ENCODE data around the gene TTC12. TPM values are rescaled to one million over a fixed set of nuclear protein-coding genes. Genes with fewer than 3 reads are reported as not detected.

TTC12 gene
- total RNA-seq, 2 donors from 2014 or later = 19.5 to 26.7 TPM

DNA sequence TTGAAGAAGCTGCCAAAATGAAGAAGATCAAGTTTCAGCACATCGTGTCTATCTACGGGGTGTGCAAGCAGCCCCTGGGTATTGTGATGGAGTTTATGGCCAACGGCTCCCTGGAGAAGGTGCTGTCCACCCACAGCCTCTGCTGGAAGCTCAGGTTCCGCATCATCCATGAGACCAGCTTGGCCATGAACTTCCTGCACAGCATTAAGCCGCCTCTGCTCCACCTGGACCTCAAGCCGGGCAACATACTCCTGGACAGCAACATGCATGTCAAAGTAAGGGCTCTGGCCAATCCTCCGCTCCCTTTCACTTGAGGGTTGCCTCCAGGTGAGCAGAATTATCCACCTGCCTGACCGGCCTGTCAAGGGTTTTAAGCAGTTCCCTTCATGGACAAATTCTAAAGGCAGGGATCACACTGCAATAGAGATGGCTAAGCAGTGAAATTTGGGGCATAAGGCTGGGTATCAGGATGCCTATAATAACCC is 79.2 kb downstream of the TTC12 start:
- no peak overlapping the region for H3K4me3 ChIP-seq (ENCODE audit: low read length)
- H3K4me1 ChIP-seq (ENCODE audit: control insufficient read depth, insufficient read depth, low read length) = no peaks in the 10 kb centered on the region
- Mint-ChIP-seq H3K4me1 (no peaks in the 10 kb centered on the region), H3K27me3 (ENCODE audit: insufficient read depth) (peaks cover 20% of the 10 kb centered on the region), H3K27ac (no peak overlapping the region), H3K9me3 (no peaks in the 10 kb centered on the region), H3K4me3 (no peak overlapping the region), H3K36me3 (ENCODE audit: low read depth) (no peaks in the 10 kb centered on the region)
- WGBS, 2 experiments (ENCODE audit: insufficient coverage in 1 of 2, insufficient read length in 1 of 2) = 83 to 88% methylated on average over 8 of the region's 8 CpGs
- H3K9ac ChIP-seq (ENCODE audit: extremely low read depth, low read length, poor library complexity, severe bottlenecking) = no peak overlapping the region
- H3K9me3 ChIP-seq (ENCODE audit: control insufficient read depth, low read length) = no peaks in the 10 kb centered on the region
- TF ChIP-seq, protein P1, sequence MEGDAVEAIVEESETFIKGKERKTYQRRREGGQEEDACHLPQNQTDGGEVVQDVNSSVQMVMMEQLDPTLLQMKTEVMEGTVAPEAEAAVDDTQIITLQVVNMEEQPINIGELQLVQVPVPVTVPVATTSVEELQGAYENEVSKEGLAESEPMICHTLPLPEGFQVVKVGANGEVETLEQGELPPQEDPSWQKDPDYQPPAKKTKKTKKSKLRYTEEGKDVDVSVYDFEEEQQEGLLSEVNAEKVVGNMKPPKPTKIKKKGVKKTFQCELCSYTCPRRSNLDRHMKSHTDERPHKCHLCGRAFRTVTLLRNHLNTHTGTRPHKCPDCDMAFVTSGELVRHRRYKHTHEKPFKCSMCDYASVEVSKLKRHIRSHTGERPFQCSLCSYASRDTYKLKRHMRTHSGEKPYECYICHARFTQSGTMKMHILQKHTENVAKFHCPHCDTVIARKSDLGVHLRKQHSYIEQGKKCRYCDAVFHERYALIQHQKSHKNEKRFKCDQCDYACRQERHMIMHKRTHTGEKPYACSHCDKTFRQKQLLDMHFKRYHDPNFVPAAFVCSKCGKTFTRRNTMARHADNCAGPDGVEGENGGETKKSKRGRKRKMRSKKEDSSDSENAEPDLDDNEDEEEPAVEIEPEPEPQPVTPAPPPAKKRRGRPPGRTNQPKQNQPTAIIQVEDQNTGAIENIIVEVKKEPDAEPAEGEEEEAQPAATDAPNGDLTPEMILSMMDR (conservative IDR thresholded peaks at IDR 0.05) = no peak
- no peak for DNase-seq
- peaks cover 46% of the 10 kb centered on the region for H3K27me3 ChIP-seq (ENCODE audit: control insufficient read depth, insufficient read depth, low read length, poor library complexity, severe bottlenecking)
- H3K27ac ChIP-seq (ENCODE audit: low read depth, low read length) = no peak overlapping the region
- H3K36me3 ChIP-seq (ENCODE audit: control insufficient read depth, insufficient read depth, low read length) = no peaks in the 10 kb centered on the region

DNA sequence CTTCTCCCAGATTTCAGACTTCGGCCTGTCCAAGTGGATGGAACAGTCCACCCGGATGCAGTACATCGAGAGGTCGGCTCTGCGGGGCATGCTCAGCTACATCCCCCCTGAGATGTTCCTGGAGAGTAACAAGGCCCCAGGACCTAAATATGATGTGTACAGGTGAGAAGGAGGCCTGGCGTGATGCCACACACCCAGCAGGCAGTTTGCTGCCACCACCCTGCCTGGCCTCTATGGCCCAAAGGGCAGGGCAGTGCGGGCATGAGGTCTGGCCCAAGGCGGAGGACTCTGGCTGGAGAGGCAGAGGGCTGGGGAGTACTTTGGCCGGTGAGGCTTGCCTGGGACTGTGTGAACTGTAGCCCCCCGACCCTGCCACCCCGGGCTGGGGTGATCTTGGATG is 80.5 kb downstream of the TTC12 start:
- no peaks in the 10 kb centered on the region for H3K4me1 ChIP-seq (ENCODE audit: control insufficient read depth, insufficient read depth, low read length)
- 96 to 100% methylated on average over 6 to 11 of the region's 11 CpGs for WGBS, 2 experiments (ENCODE audit: insufficient coverage in 1 of 2, insufficient read length in 1 of 2)
- H3K4me3 Mint-ChIP-seq = no peak overlapping the region

DNA sequence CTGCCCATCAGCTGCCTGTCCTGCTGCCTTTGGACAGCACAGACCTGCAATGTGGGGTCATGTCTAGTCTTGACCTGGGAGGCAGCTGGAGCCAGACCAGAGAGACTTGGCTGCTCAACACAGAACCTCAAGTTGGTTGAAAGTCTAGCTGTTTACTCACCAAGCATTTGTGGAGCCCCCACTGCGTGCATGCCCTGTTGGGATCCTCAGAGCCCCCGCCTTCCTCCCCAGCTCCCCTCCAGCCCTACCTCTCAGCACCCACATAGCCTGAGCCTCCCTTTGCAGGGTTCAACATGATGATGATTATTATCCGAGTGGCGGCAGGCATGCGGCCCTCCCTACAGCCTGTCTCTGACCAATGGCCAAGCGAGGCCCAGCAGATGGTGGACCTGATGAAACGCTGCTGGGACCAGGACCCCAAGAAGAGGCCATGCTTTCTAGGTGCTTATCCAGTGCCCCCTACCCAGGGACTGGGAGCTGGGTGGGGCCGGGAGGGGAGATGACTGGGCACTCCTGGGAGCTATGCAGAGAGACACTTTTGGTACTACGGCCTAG is 81.5 kb downstream of the TTC12 start:
- H3K4me1 ChIP-seq (ENCODE audit: control insufficient read depth, insufficient read depth, low read length) = no peaks in the 10 kb centered on the region
- no peak overlapping the region for H3K9ac ChIP-seq (ENCODE audit: extremely low read depth, low read length, poor library complexity, severe bottlenecking)
- Mint-ChIP-seq H3K4me3 (no peak overlapping the region), H3K27ac (no peak overlapping the region), H3K27me3 (ENCODE audit: insufficient read depth) (peaks cover 31% of the 10 kb centered on the region), H3K4me1 (no peaks in the 10 kb centered on the region), H3K36me3 (ENCODE audit: low read depth) (no peaks in the 10 kb centered on the region), H3K9me3 (no peaks in the 10 kb centered on the region)
- TF ChIP-seq, protein P1 (conservative IDR thresholded peaks at IDR 0.05) = no peak
- H3K36me3 ChIP-seq (ENCODE audit: control insufficient read depth, insufficient read depth, low read length) = no peaks in the 10 kb centered on the region
- WGBS, 2 experiments (ENCODE audit: insufficient coverage in 1 of 2, insufficient read length in 1 of 2) = 90 to 100% methylated on average over 3 to 9 of the region's 9 CpGs
- H3K4me3 ChIP-seq (ENCODE audit: low read length) = no peak overlapping the region
- DNase-seq = no peak
- peaks cover 46% of the 10 kb centered on the region for H3K27me3 ChIP-seq (ENCODE audit: control insufficient read depth, insufficient read depth, low read length, poor library complexity, severe bottlenecking)
- H3K27ac ChIP-seq (ENCODE audit: low read depth, low read length) = no peak overlapping the region
- no peaks in the 10 kb centered on the region for H3K9me3 ChIP-seq (ENCODE audit: control insufficient read depth, low read length)

More for the DNA sequence above, 80.5 kb downstream of the TTC12 start:
- H3K36me3 ChIP-seq (ENCODE audit: control insufficient read depth, insufficient read depth, low read length) = no peaks in the 10 kb centered on the region
- peaks cover 42% of the 10 kb centered on the region for H3K27me3 ChIP-seq (ENCODE audit: control insufficient read depth, insufficient read depth, low read length, poor library complexity, severe bottlenecking)
- Mint-ChIP-seq H3K4me1 (no peaks in the 10 kb centered on the region), H3K36me3 (ENCODE audit: low read depth) (no peaks in the 10 kb centered on the region), H3K27ac (no peak overlapping the region), H3K27me3 (ENCODE audit: insufficient read depth) (peaks cover 23% of the 10 kb centered on the region), H3K9me3 (no peaks in the 10 kb centered on the region)
- no peak overlapping the region for H3K9ac ChIP-seq (ENCODE audit: extremely low read depth, low read length, poor library complexity, severe bottlenecking)
- no peak overlapping the region for H3K4me3 ChIP-seq (ENCODE audit: low read length)
- no peak overlapping the region for H3K27ac ChIP-seq (ENCODE audit: low read depth, low read length)
- H3K9me3 ChIP-seq (ENCODE audit: control insufficient read depth, low read length) = no peaks in the 10 kb centered on the region
- no peak for DNase-seq
- TF ChIP-seq, protein P1 (conservative IDR thresholded peaks at IDR 0.05) = no peak

All from endodermal cell (in vitro differentiated cells).